Measurements from ENCODE around the gene XYLB.

Gene XYLB

DNA sequence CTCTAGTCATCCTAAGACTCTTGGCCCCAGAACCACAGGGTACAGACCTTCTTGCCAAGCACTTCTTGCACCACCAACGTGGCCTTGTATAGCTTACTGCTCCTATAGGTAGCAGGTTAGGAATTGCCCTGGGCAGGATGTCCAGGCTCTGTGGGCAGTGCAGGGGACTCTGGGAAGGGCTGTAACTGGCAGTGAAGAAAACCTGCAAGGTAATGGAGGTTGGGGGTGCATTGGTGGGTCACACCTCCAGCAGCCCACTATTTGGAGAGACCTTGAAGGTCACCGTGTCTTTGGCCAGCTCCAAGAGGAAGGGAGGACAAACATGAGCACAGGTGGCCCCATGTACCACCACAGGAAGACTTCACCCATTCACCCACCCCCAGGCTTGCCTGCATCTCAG is 21.3 kb upstream of the XYLB start:
- DNase-seq, result no peak

DNA sequence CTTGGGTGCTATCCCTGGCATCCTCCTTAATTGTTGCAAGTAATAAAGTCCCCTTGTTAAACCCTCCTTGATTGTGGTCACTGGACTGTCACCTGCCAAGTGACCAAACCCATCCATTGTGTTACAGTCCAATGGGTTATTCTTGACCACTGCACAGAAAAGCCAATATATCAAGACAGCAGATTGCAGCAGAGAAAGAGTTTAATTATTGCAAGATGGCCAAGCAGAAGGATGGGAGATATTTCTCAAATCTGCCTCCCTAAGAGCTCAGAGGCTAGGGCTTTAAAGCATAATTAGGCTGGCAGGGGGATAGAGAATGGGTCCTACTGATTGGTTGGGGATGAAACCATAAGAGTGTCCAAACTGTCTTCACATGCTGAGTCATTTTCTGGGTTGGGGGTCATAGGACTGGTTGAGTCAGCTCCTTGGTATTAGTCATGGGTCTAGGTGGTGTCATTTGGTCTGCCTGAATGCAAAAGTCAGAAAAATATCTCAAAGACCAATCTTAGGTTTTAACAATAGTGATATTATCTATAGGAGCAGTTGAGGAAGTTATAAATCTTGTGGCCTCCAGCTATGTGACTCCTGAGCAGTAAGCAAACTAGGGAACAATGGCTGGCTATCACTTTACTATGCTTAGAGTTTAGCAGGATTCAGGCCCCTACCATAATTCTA is 19.1 kb upstream of the XYLB start:
- DNase-seq, result no peak

DNA sequence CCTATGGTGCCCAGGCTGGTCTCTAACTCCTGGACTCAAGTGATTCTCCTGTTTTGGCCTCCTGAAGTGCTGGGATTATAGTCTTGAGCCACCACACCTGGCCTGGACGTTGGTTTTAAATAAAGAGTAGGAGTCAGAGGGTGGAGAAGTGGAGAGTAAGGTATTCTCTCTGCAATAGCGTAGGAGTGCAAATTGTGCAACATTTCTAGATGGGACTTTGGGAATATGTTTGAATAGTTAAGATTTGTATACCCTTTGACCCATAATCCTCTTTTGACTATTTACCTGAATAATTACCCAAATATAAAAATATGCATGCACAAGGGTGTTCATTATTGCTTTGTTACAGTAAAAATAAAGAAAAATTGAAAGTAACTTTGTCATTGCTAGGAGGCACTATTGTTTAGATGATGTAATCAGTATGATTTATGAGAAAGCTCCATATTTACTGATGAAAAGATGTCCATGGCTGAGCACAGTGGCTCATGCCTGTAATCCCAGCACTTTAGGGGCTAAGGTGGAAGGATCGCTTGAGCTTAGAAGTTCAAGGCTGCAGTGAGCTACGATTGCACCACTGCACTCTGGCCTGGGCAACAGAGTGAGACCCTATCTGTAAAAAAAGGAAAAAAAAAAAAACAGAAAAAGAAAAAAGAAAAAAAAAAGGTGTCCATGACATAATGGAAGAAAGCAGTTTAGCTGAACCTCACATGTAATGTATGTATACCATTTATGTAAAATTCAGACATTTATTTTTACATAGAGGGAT is 15.1 kb upstream of the XYLB start:
- DNase-seq, result no peak

DNA sequence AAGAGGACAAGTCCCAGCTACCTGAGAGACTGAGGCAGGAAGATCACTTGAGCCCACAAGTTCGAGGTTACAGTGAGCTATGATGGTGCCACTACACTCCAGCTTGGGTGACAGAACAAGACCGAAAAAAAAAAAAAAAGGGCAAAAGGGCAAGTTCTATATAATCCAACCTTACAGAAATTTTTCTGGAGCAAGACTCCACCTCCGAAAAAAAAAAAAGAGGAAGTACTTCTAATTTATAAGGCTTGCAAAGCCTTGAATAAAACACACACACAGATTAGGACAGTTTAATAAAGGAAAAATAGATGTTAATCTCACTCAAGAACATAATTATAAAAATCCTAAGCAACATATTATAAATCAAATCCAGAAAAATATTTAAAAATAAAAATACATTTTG is 14.4 kb upstream of the XYLB start:
- DNase-seq, result no peak

DNA sequence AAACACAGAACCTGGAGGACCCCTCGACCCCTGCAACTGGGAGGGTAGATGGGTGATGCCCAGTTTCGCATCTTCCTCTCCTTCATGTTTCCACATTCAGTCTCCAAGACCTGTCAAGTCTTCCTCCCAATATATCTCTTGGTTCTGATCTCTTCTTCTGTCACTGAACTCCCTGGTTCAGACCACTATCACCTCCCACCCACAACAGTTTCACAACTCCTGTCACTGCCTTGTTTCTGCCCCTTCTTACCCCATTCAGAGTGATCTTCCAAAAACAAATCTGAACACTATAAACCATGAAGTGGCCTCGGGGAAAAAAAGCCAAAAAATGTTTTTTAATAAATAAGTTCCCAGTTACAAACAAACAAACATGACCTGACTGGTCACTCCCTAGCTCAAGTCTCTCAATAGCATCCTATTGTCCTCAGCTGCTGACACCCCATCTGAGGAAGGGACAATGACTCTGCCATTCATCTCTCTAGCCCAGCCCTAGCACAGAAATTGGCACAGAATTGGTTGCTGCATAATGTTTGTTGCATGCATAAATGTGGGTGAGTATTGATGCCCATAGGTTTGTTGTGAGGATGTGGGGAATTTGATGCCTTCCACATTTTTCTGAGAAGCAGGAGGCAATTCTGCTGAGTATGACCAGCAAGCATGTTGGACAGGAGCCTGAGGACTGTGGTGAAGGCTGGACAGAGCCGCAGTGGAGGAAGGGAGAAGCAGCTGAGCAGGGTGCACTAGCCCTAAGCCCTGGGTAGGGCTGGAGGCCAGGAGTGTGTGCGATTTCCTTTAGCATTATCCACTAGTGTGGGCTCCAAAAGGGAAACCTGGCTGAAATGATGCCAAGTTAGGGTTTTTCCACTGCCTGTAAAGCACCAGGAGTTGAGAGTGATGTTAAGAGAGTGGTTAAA is 12.2 kb upstream of the XYLB start:
- no peak for DNase-seq

DNA sequence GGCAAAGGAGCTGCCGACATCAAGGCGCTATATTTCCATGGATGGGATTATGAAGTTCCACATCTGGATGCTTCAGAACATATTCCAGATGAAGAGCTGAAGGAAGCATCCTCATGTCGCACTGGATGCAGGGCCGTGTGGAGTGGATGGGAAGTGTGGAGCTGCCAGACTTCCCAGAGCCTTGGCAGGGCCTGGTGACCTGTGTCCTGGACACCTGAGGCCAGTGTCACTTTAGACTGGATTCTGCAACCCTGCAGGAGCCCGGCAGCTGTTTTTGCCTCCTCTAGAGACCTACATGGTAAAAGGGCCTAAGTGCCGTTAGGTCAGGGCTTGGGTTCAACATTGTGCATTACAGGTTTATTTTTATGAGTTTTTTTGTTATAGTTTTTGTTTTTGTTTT is 11.3 kb upstream of the XYLB start:
- no peak for DNase-seq

DNA sequence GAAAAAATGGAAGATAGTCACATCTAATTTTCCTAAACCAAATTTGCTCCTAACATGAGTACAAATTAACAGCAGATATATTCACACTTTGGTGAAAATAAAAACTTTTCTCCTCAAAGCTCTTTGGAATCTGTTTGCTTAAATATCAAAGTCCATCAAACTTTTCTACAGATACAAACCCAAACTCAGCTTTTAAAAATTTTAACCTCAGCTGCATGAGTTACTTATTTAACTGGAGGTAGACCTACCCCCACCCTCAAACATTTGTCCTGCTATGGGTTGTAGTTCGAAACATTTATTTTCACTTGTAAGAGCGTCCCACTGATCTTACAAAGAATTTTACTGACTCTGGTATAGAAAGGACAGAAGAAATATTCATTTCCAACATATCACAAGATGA is 8.9 kb upstream of the XYLB start:
- no peak for DNase-seq

DNA sequence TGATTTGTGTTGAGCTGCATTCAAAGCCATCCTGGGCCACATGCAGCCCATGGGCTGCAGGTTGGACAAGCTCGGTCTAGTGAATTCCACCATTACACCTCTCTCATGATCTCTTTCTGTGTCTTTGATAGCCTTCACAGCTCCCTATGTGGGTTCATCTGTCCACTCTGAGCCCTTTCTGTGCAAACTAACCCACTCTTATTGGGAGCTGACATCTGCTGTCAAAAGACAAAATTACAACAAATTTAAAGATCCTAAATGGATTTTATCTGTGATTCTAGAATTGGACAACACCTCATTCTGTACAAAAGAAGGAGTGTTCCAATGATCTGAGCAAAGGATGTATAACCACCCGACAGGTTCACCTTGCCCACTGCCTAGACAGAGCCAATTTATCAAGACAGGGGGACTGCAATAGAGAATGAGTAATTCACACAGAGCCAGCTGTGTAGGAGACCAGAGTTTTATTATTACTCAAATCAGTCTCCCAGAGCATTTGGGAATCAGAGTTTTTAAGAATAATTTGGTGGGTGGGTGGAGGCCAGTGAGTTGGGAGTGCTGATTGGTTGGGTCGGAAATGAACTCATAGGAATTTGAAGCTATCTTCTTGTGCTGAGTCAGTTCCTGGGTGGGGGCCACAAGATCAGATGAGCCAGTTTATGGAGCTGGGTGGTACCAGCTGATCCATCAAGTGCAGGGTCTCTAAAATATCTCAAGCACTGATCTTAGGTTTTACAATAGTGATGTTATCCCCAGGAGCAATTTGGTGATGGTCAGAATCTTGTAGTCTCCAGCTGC is 2.6 kb upstream of the XYLB start:
- no peak for DNase-seq

DNA sequence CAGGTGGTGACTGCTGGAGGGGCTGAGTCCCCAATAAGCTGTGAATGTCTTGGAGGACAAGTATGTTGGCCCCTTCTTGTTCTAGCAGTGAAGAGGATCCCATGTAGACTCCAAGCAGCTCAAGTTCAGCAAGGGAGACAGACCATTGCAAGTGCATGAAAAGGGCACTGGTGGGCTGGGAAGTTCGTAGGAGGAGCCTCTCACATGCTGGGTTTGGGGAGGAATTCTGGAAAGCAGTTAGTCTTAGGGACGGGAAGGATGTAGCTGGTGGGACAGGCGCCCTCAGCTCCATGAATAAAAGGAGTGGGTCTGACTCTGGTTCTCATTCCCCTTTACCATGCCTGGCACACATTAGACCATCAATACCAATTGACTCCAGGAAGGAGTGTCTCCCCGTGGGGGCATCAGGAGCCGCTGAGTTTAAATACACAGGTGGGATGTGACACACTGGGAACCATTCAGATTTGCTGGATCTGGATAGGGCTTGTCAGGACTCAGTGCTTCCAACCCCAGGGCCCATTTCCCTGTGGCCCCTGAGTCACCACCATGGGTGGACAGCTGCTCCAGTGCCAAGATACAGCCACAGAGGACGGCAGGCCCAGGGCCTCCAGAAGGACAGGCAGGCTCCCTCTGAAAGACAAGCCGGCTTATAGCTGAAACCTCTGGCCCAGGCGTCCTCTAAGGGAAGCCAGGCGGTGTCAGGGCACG is 552 bp upstream of the XYLB start:
- no peak for DNase-seq

DNA sequence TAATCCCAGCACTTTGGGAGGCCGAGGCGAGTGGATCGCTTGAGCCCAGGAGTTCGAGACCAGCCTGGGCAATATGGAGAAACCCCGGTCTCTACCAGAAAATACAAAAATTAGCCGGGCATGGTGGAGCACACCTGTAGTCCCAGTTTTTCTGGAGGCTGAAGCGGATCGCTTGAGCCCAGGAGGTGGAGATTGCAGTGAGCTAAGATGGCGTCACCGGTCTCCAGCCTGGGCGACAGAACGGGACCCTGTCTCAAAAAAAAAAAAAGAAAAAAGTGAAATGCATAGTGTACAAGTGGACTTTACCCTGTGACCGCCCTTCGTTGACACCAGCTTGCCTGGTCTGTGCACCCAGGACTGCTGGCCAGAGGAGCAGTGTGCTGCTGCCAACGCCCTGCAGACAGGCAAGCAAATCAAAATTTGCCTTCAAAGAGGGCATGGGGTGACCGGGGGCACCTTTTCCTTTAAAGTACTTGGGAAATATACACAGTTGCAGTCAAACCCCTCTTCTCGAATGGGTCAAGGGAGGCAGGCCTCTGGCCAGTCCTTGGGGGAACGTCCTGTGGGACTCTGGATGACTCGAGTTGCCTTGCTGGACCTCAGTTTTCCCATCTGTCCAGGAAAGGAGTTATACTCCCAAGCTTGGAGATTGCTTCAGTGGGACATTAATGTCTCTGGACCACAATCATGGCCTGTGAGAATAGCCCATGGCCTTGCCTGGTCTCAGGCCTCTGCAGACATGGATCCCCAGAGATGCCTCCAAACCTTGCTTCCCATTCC is 1.0 kb downstream of the XYLB start:
- no peak for DNase-seq

DNA sequence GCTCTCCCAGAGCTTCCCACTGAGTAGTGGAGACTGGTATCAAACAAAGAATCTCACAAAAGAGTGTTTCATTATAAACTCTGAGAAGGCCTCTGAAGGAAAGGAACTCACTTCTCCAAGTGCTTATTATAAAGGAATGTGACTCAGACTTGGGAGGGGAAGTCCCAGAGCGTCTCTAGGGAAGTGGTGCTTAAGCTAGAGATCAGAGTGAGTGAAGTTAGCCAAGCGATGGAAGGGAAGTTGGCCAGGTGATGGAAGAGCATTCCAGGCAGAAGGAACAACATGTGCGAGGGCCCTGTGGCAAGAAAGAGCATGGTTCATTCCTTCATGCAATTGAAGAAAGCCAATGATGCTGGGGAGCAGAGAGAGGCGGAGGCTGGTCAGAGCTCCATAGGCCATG is 2.3 kb downstream of the XYLB start:
- no peak for DNase-seq

DNA sequence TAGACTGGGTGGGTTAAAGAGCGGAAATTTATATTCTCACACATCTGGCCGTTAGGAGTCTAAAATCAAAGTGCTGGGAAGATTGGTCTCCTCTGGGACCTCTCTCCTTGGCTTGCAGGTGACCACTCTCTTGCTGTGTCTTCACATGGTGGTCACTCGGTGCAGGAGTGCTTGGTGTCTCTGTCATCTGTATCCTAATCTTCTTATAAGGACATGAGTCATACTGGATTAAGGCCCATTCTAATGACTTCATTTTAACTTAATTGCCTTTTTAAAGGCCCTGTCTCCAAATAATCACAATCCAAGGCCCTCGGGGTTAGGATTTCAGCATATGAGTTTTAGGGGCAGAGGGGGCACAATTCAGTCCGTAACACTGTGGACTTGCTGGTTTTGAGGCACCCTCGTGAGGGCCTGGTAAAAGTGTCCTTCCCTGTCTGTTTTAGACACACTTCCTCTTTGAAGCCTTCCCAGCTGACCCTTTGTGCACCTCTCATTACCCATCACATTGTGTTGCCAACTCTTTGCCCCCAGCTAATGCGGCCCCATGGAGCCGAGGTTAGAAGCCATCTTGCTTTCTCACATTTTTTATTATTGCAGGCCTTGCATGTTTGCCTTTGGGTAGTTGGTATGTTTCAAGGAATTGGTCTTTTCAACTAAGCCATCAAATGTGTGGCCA is 3.2 kb downstream of the XYLB start:
- no peak for DNase-seq

DNA sequence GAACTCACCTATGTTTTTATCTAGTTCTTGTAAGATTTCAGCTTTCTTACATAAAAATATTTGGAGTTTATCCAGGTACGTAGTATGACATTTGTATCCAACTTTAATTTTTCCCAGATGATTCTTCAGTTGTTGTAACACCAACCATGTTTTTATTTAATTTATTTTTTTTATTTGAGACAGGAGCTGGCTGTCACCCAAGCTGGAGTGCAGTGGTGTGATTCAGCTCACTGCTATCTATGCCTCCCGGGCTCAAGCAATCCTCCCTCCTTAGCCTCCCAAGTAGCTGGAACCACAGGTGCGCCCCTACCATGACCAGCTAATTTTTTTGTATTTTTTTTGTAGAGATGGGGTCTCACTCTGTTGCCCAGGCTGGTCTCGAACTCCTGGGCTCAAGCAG is 6.6 kb downstream of the XYLB start:
- no peak for DNase-seq

DNA sequence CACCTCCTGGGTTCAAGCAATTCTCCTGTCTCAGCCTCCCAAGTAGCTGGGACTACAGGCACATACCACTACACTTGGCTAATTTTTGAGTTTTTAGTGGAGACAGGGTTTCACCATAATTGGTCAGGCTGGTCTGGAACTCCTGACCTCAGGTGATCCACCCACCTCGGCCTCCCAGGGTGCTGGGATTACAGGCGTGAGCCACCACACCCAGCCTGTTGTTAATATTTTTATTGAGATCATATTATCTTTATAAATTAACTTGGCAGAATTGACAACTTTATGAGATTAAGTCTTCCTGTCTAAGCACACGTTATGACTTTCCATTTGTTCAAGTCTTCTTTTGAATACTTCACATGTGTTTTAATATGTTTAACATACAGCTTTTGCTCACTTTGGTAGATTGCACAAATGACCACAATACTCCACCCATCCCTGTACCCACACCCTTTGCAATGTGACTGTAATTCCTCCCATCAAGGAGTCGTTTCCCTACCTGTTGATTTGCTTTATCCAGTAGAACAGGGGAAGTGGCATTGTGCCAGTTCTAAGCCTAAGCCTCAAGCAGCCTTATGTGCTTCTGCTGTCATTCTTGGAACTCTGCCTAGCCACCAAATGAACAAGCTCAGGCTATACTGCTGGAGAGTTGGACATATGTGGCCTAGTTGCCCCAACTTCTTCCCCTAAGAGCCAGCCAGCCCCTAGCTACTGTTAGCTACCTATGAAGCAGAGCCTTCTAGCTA is 8.2 kb downstream of the XYLB start:
- no peak for DNase-seq

DNA sequence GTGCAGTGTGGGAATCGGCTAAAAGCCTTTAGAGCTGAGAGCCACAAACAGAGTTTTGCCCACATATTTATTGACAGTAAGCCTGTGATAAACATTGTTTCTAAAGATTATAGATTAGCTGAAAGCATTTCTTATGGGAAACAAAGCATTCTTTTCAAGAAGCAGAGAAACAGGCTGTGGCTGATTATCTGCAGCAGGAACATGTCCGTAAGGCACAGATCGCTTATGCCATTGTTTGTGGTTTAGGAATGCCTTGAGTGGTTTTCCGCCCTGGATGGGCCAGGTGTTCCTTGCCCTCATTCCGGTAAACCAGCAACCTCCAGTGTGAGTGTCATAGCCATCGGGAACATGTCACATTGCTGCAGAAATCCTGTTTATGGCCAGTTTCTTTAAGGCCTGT is 12.5 kb downstream of the XYLB start:
- no peak for DNase-seq

DNA sequence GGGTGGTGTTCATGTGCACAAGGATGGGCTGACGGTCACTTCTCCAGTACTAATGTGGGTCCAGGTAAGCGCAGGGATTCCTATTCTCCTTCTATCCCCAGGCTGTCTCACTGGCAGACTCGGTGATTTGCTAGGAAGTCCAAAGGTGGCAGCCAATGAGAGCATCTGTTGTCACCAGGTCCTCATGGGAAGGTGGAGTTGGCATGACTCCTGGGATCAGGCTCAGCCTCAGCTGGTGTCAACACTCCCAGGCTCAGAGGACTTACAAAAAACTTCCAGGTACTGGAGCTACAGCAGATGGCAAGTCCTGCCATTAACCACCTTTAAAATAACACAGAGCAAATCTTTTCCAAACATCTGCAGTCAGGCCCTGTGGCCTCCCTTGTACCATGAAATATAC is 13.8 kb downstream of the XYLB start:
- DNase-seq, result no peak

DNA sequence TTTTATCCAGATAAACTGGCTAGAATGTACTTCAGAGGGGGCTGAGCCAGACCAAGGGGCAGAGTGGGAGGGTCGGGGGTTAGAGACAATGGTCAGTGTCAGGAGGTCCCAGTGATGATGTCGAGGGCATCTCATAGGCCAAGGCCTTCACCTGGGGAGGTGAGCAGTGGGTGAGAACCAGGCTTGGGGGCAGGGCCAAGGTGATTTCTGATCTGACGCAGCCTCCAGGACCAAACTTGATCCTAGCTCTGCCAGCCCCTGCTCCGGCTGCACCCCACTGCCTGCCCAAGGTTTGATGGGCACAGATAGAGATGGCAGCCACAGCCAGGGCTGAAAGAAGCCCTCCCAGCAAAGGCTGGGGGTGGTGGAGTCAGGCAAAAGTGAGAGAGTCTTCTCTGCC is 14.9 kb downstream of the XYLB start:
- no peak for DNase-seq

DNA sequence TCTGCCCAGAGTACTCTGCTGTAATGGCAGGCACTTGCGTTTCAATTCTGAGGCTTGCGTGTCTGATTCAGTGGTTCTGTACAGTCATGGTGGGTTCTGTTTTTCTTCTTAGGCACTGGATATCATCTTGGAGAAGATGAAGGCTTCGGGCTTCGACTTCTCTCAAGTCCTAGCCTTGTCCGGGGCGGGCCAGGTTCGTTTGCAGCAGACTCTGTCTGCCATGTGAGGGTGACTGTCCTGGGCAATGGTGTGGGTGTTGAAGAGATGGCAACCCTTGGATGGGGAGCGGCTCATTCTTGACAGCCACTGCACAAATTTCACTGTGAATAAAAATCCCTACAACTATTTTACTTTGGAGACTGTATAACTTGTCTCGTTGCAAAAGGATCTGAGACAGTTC is 16.2 kb downstream of the XYLB start:
- no peak for DNase-seq

DNA sequence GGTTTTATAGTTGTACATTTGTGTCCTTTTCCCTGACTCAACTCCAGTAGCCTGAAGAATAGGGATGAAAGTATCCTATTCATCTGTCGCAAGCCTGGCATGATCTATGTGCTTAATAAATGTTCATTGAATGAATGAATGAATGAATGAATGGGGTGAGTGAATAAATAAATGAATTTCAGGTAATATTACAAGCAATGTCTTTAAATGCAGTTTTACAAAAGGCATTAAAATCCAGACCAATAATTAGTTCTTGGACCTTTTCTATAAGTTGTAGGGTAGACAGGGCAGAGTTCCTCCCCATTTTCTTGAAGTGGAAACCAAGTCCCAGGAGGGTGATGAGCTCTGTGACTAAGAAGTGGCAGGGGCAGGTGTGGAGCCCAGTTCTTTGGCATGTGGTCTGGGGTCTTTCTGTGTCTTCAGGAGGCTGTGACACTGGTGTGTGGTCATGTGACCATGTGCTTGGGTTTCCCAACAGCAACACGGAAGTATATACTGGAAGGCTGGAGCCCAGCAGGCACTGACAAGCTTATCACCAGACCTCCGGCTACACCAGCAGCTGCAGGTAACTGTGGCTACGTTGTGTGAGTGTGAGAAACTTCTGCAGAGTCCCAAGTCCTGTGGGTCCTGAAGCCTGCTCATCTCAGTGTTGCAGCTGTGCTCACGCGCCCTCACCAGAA is 18.3 kb downstream of the XYLB start:
- no peak for DNase-seq

All from activated CD4-positive, alpha-beta T cell treated with anti-CD3 and anti-CD28 coated beads, Interleukin-2, amount 50 U/mL, for 48 hours (primary cell).